Activated B cell treated with CpG ODN at 0.5 μM for 24 hours (primary cell): Measurements from ENCODE around the gene MKX. TPM values are rescaled to one million over a fixed set of nuclear protein-coding genes. Genes with fewer than 3 reads are reported as not detected.

ENCODE experiments used
- ATAC-seq: fragments of 200-7000 bp; cut with Tn5 transposase; one replicate; pipeline ENCODE4 v1.10.0; 2021; ENCODE audit warnings: low read depth, mild to moderate bottlenecking, moderate library complexity
- CTCF ChIA-PET: fragments of 350-600 bp; sonication (Branson Sonifier 250); formaldehyde crosslinking; loops from one replicate; lab custom pipeline; 2021; ENCODE audit warnings: antibody characterized with exemption; lab: Charles Lee
- POLR2A ChIA-PET: fragments of 350-600 bp; sonication (Branson Sonifier 250); formaldehyde crosslinking; loops from one replicate; lab custom pipeline; 2021; ENCODE audit warnings: antibody characterized with exemption; lab: Charles Lee
- DNase-seq: peaks from one replicate; pipeline ENCODE4 v3.0.0; 2022
- H3K27ac Mint-ChIP-seq: one replicate; pipeline ENCODE4 v1.8.0; 2020; ENCODE audit warnings: mixed read lengths
- H3K27me3 Mint-ChIP-seq: one replicate; pipeline ENCODE4 v1.8.0; 2021; ENCODE audit warnings: mixed read lengths
- H3K36me3 Mint-ChIP-seq: one replicate; pipeline ENCODE4 v1.8.0; 2021; ENCODE audit warnings: low read depth, mixed read lengths
- H3K4me1 Mint-ChIP-seq: one replicate; pipeline ENCODE4 v1.8.0; 2021; ENCODE audit warnings: mixed read lengths
- H3K4me3 Mint-ChIP-seq: one replicate; pipeline ENCODE4 v1.8.0; 2020; ENCODE audit warnings: mild to moderate bottlenecking, mixed read lengths
- H3K9me3 Mint-ChIP-seq: one replicate; pipeline ENCODE4 v1.8.0; 2020; ENCODE audit warnings: mixed read lengths
- intact Hi-C: fragments of 100-400 bp; cut with micrococcal nuclease; formaldehyde crosslinking; loops from one replicate; pipeline ENCODE4 v1.15.1; 2024
- total RNA-seq: library from RNA; stranded (reverse); gene quantifications from 2 replicates; pipeline ENCODE4 v1.2.3, GENCODE V29; 2022
- TF ChIP-seq, protein P1 (sequence below): fragments of 200-600 bp; IDR thresholded peaks from one replicate; pipeline ENCODE4 v1.8.0; 2022; ENCODE audit warnings: antibody characterized with exemption, mild to moderate bottlenecking

Gene MKX
- total RNA-seq, 1 donor from 2014 or later: not detected

DNA sequence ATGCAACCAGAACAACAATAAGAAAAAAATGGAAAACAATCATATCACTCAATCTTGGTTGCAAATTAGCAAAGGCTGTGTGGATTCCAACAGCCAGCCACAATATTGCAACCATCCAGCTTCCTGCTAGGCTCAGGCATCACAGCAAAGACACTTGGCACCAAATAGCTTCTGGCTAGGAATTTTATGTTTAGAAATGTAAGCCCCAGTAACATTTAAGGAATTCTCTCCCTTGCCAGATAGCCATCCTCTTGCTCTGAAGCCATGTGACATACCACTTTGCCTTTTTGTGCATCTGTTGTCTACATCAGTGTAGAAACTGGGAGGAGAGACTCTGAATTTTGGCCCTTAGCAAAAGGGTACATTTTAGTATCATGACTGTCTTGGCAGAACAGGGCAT lies 22.2 kb downstream of the MKX start:
- Mint-ChIP-seq H3K27me3 (peaks cover 16% of the 10 kb centered on the region), H3K36me3 (no peaks in the 10 kb centered on the region), H3K4me3 (no peak overlapping the region), H3K4me1 (peaks cover 3% of the 10 kb centered on the region), H3K9me3 (no peaks in the 10 kb centered on the region), H3K27ac (no peak overlapping the region)
- POLR2A ChIA-PET: no interaction called here
- TF ChIP-seq, protein P1, sequence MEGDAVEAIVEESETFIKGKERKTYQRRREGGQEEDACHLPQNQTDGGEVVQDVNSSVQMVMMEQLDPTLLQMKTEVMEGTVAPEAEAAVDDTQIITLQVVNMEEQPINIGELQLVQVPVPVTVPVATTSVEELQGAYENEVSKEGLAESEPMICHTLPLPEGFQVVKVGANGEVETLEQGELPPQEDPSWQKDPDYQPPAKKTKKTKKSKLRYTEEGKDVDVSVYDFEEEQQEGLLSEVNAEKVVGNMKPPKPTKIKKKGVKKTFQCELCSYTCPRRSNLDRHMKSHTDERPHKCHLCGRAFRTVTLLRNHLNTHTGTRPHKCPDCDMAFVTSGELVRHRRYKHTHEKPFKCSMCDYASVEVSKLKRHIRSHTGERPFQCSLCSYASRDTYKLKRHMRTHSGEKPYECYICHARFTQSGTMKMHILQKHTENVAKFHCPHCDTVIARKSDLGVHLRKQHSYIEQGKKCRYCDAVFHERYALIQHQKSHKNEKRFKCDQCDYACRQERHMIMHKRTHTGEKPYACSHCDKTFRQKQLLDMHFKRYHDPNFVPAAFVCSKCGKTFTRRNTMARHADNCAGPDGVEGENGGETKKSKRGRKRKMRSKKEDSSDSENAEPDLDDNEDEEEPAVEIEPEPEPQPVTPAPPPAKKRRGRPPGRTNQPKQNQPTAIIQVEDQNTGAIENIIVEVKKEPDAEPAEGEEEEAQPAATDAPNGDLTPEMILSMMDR: no peak
- ATAC-seq (no peak), DNase-seq (no peak)
- CTCF ChIA-PET: no interaction called here
- intact Hi-C loops: no loop called here

DNA sequence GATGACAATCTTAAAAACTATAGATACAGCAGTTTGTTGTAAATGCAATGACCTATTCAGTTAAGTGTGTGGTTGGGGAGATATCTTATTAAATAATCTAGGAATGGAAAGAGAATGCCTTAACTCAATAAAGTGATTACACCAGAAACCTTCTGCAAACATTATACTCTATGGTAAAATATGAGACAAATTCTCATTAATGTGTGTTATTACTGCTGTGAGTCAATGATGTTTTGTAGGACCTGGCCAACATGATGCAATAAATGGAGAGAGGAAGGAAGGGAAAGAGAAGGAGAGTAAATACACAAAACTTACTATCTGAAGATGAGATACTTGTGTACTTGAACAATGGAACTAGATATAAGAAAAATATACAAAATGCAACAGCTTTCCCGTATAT lies 25.1 kb downstream of the MKX start:
- no peak for ATAC-seq
- ChIA-PET CTCF (no interaction called here), POLR2A (no interaction called here)
- no peak for DNase-seq
- TF ChIP-seq, protein P1: no peak
- Mint-ChIP-seq H3K36me3 (no peaks in the 10 kb centered on the region), H3K9me3 (no peaks in the 10 kb centered on the region), H3K4me3 (no peak overlapping the region), H3K4me1 (peaks cover 3% of the 10 kb centered on the region), H3K27ac (no peak overlapping the region), H3K27me3 (peaks cover 23% of the 10 kb centered on the region)
- intact Hi-C loops: no loop called here

DNA sequence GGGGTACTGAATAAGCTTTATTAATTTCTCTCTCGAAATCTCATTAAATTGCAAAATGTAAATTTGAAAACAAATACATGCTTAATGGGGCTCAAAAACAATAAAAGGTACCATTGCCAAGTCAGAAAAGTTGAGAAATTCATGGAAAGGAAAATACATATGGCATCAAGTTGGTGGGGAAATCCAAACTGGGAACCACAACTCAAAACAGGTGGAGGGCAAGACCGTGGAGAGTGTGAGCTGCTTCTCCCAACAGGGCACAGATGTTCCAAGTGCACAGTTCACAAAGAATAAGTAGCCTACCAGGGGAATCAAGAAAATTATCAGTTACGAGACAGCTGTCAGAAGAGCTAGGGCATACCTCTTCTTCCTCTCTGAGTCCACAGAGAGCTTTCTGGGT lies 26.6 kb downstream of the MKX start:
- no peak for DNase-seq
- ATAC-seq: no peak
- Mint-ChIP-seq H3K9me3 (no peaks in the 10 kb centered on the region), H3K4me1 (no peaks in the 10 kb centered on the region), H3K27ac (no peak overlapping the region), H3K4me3 (no peak overlapping the region), H3K27me3 (peaks cover 23% of the 10 kb centered on the region), H3K36me3 (no peaks in the 10 kb centered on the region)
- intact Hi-C loops: no loop called here
- CTCF ChIA-PET: no interaction called here
- POLR2A ChIA-PET: no interaction called here
- TF ChIP-seq, protein P1: no peak

DNA sequence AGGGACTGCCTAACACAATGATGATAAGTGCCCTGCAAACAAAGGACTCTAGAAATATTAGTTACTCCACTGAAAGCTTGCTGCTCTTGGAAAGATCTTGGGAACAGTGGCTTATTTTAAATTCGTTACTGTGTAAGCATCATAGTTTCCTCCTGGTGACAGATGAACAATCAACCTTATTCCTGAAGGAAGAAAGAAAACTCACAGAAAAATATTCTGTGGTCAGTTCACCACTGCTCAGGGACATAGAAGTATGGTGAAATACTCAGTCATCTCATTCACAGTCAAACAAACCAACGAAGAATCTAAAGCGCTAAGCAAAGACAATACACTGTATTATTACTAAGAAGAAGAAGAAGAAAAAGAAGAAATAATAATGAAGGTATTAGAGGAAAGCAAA lies 27.8 kb downstream of the MKX start:
- TF ChIP-seq, protein P1: no peak
- Mint-ChIP-seq H3K27ac (no peak overlapping the region), H3K4me3 (no peak overlapping the region), H3K9me3 (no peaks in the 10 kb centered on the region), H3K4me1 (no peaks in the 10 kb centered on the region), H3K27me3 (peaks cover 23% of the 10 kb centered on the region), H3K36me3 (no peaks in the 10 kb centered on the region)
- intact Hi-C loops: no loop called here
- ChIA-PET CTCF (no interaction called here), POLR2A (no interaction called here)
- DNase-seq: no peak
- no peak for ATAC-seq

DNA sequence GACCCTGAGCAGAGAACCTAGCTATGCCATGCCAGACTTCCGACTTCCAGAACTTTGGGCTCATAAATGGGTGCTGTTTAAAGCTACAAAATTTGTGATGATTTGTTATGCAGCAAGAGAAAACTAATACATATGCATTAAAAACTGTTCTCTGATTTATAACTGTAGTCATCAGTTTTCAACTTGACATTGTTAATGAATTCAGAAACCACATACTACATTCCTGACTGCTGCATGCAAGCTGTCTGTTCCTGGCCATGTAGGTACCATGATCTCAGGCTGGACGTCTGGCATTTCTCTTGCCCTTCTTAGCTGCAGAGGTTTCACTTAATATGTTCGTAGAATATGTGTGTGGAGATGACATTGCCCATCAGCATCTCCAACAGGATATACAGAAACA lies 28.4 kb downstream of the MKX start:
- ChIA-PET POLR2A (no interaction called here), CTCF (no interaction called here)
- TF ChIP-seq, protein P1: no peak
- H3K27me3 Mint-ChIP-seq: peaks cover 25% of the 10 kb centered on the region
- intact Hi-C loops: no loop called here
- H3K4me3 Mint-ChIP-seq: no peak overlapping the region
- H3K4me1 Mint-ChIP-seq: no peaks in the 10 kb centered on the region
- H3K9me3 Mint-ChIP-seq: no peaks in the 10 kb centered on the region
- H3K27ac Mint-ChIP-seq: no peak overlapping the region
- ATAC-seq: no peak
- no peak for DNase-seq
- H3K36me3 Mint-ChIP-seq: no peaks in the 10 kb centered on the region
